Measurements from ENCODE around the gene DENND1A.

DNA sequence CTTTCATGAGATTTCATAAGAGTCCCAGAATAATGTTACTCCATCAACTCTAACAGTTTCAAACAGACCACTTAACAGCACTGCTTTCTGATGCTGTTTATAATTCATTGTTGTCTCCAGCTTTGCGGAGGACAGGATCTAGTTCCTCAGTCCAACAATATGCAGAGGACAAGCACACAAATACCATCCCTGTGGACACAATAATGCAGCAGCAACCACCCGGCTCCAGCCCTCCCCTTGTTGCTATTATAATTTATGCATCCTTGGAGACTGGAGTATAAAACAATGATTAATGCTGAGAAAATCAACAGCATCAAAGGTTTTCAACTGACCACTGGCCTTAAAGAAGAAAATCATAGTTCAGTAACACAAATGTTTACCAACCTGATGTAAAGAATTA is 108.3 kb downstream of the DENND1A start:
- TF ChIP-seq, protein P1, sequence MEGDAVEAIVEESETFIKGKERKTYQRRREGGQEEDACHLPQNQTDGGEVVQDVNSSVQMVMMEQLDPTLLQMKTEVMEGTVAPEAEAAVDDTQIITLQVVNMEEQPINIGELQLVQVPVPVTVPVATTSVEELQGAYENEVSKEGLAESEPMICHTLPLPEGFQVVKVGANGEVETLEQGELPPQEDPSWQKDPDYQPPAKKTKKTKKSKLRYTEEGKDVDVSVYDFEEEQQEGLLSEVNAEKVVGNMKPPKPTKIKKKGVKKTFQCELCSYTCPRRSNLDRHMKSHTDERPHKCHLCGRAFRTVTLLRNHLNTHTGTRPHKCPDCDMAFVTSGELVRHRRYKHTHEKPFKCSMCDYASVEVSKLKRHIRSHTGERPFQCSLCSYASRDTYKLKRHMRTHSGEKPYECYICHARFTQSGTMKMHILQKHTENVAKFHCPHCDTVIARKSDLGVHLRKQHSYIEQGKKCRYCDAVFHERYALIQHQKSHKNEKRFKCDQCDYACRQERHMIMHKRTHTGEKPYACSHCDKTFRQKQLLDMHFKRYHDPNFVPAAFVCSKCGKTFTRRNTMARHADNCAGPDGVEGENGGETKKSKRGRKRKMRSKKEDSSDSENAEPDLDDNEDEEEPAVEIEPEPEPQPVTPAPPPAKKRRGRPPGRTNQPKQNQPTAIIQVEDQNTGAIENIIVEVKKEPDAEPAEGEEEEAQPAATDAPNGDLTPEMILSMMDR (IDR thresholded peaks at IDR 0.05) = no peak
- no peak for TF ChIP-seq EZH2 (IDR thresholded peaks at IDR 0.05)
